HL-60/S4 treated with phorbol 12-myristate 13-acetate at 8.2 ng/mL for 4 days and 3 days (cell line): Measurements from ENCODE around the gene KRTAP23-1.

Experiments used
- in situ Hi-C: fragments of 300-500 bp; cut with MboI; formaldehyde crosslinking; loops from 2 replicates; pipeline ENCODE4 v1.15.0; 2022; ENCODE audit warnings: low sequenced_read_pairs

Gene KRTAP23-1

DNA sequence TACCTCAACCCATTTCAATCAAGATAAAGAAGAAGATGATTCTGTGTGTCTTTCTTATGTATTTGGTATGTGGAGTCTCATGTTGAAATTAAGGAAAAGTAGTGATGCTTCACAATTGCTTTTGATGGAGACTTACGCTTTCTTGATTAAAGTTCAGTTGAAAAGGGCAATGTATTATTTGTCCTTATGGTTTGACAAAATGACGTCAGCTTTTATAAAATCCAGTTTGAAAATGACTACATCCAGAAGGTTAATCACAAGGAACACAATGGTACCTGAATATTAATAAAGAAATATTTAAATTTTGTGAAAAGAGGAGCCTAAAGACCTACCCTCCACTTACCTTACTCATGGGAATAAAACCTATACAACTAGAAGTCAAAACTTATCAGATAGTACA, 32.7 kb downstream of the KRTAP23-1 start:
- in situ Hi-C loops = no loop called here

DNA sequence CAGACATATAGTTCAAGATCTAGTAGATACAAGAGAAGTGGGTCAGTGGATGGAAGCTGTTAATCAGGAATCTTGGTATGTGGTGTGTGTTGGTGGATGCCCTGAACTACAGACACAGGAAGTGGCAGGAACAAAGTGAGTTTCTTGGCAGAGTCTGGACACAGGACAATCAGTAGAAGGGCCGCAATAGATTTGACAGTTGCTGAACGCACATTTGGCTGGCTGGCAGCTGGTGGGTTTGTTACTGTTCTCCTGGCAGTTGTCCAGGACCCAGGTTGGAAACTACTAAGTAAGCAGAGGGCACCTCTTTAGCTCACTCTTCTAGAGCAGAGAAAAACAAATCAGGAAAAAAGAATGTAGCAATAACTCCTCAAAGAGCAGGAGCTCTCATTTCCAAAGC, 41.5 kb downstream of the KRTAP23-1 start:
- in situ Hi-C loops = no loop called here

DNA sequence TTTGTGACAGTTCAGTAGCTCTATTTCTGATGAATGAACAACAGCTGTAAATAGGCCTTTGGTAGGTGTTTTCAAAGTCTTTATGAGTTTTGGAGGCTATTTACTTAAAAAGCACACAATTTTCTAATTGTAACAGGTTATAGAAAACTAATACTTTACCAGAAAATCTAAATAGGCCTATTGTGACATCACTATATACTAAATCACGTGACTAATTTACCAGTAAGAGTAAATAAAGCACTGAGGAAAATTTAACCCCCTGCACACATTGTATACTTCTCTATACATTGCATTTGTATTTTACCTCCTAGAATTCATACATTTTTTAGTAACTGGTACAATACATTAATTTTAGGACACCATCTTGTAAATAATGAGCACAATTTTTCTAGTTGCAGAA, 43.3 kb downstream of the KRTAP23-1 start:
- in situ Hi-C loops = no loop called here
